Activated B cell treated with CpG ODN at 0.5 μM for 24 hours (primary cell): ENCODE data around the gene NF2. TPM values are rescaled to one million over a fixed set of nuclear protein-coding genes. Genes with fewer than 3 reads are reported as not detected.

ENCODE experiments used
- ATAC-seq: fragments of 200-7000 bp; cut with Tn5 transposase; one replicate; pipeline ENCODE4 v1.10.0; 2021; ENCODE audit warnings: low read depth, mild to moderate bottlenecking, moderate library complexity
- CTCF ChIA-PET: fragments of 350-600 bp; sonication (Branson Sonifier 250); formaldehyde crosslinking; loops from one replicate; lab custom pipeline; 2021; ENCODE audit warnings: antibody characterized with exemption; lab: Charles Lee
- POLR2A ChIA-PET: fragments of 350-600 bp; sonication (Branson Sonifier 250); formaldehyde crosslinking; loops from one replicate; lab custom pipeline; 2021; ENCODE audit warnings: antibody characterized with exemption; lab: Charles Lee
- DNase-seq: peaks from one replicate; pipeline ENCODE4 v3.0.0; 2022
- H3K27ac Mint-ChIP-seq: one replicate; pipeline ENCODE4 v1.8.0; 2020; ENCODE audit warnings: mixed read lengths
- H3K27me3 Mint-ChIP-seq: one replicate; pipeline ENCODE4 v1.8.0; 2021; ENCODE audit warnings: mixed read lengths
- H3K36me3 Mint-ChIP-seq: one replicate; pipeline ENCODE4 v1.8.0; 2021; ENCODE audit warnings: low read depth, mixed read lengths
- H3K4me1 Mint-ChIP-seq: one replicate; pipeline ENCODE4 v1.8.0; 2021; ENCODE audit warnings: mixed read lengths
- H3K4me3 Mint-ChIP-seq: one replicate; pipeline ENCODE4 v1.8.0; 2020; ENCODE audit warnings: mild to moderate bottlenecking, mixed read lengths
- H3K9me3 Mint-ChIP-seq: one replicate; pipeline ENCODE4 v1.8.0; 2020; ENCODE audit warnings: mixed read lengths
- intact Hi-C: fragments of 100-400 bp; cut with micrococcal nuclease; formaldehyde crosslinking; loops from one replicate; pipeline ENCODE4 v1.15.1; 2024
- total RNA-seq: library from RNA; stranded (reverse); gene quantifications from 2 replicates; pipeline ENCODE4 v1.2.3, GENCODE V29; 2022
- TF ChIP-seq, protein P1 (sequence below): fragments of 200-600 bp; IDR thresholded peaks from one replicate; pipeline ENCODE4 v1.8.0; 2022; ENCODE audit warnings: antibody characterized with exemption, mild to moderate bottlenecking

NF2 gene
- total RNA-seq, 1 donor from 2014 or later, result 30.3 TPM

DNA sequence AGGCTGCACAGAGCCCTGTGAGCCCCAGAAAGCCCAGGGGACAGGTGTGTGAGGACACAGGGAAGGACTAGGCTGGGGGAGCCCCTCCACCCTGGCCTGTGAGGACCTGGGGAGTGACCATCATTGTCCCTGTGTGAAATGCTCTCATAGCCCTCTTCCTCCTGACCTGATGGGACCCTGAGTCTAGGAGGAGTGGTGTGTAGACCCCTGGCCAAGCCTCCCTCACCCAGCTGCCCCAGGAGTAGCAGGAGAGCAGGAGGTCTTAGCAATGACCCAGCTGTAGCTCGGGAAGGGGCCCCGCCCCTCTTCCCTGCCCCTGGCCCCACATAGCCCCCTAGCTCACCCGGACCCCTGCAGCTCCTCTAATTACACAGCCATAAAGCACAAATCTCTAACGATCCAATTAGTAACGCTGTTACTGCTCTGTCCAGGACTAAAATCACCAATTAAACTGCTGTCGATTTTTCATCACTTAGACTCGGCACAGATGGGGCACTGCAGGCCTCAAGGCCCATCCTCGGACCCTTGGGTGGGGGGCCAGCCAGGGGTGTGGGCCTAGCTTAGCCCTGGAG lies 109.8 kb downstream of the NF2 start:
- CTCF ChIA-PET, result no interaction called here
- H3K4me3 Mint-ChIP-seq, result no peak overlapping the region
- no peak for DNase-seq
- TF ChIP-seq, protein P1, sequence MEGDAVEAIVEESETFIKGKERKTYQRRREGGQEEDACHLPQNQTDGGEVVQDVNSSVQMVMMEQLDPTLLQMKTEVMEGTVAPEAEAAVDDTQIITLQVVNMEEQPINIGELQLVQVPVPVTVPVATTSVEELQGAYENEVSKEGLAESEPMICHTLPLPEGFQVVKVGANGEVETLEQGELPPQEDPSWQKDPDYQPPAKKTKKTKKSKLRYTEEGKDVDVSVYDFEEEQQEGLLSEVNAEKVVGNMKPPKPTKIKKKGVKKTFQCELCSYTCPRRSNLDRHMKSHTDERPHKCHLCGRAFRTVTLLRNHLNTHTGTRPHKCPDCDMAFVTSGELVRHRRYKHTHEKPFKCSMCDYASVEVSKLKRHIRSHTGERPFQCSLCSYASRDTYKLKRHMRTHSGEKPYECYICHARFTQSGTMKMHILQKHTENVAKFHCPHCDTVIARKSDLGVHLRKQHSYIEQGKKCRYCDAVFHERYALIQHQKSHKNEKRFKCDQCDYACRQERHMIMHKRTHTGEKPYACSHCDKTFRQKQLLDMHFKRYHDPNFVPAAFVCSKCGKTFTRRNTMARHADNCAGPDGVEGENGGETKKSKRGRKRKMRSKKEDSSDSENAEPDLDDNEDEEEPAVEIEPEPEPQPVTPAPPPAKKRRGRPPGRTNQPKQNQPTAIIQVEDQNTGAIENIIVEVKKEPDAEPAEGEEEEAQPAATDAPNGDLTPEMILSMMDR, result no peak
- ATAC-seq, result no peak
- H3K9me3 Mint-ChIP-seq, result no peaks in the 10 kb centered on the region
- POLR2A ChIA-PET, result no interaction called here
- peaks cover 31% of the 10 kb centered on the region for H3K27me3 Mint-ChIP-seq
- no peak overlapping the region for H3K27ac Mint-ChIP-seq
- no peaks in the 10 kb centered on the region for H3K4me1 Mint-ChIP-seq
- intact Hi-C loops, result no loop called here
- H3K36me3 Mint-ChIP-seq, result no peaks in the 10 kb centered on the region

DNA sequence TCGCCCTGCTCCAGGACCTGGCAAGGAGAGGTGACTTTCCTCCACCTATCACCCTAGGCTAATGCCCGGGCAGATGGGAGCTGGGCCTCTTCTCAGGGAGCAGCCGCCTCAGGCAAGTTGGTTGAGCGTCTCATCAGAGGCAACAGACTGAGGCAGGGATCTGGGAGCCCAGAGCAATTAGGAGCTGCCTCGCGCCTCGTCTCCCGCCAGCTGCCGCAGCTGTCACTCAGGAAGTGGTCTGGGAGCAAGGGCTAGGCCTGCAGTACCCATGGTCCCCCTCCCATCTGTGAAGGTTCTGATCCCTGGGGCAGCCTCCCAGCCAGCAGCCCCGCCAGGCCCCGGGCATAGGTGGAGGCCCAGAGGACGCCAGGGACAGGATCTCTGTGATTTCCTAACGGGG lies 111.8 kb downstream of the NF2 start:
- intact Hi-C loops, result no loop called here
- no peaks in the 10 kb centered on the region for H3K36me3 Mint-ChIP-seq
- ATAC-seq, result no peak

DNA sequence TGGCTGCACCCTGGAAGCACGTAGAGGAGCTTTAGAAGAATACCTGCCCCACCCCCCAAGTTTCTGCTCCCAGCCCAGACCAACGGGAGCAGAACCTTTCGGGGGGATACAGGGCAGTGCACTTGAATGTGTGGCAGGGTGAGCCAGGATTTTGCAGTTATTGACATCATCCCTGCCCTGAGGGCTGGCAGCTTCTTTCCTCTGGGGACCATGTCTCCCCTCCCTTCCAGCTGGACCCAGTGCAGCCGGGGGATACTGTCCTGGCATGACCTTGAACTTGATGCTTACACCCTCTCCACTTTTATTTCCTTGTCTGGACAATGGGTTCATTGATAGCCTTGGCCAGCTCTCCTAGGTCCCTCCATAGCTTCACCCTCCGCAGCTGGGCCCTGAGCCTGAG lies 112.3 kb downstream of the NF2 start:
- TF ChIP-seq, protein P1, result no peak
- ATAC-seq (no peak), DNase-seq (no peak)
- intact Hi-C loops, result no loop called here
- no peak overlapping the region for H3K27ac Mint-ChIP-seq
- H3K4me3 Mint-ChIP-seq, result no peak overlapping the region
- H3K36me3 Mint-ChIP-seq, result no peaks in the 10 kb centered on the region
- peaks cover 45% of the 10 kb centered on the region for H3K27me3 Mint-ChIP-seq
- ChIA-PET POLR2A (no interaction called here), CTCF (no interaction called here)
- H3K4me1 Mint-ChIP-seq, result peaks cover 5% of the 10 kb centered on the region
- H3K9me3 Mint-ChIP-seq, result no peaks in the 10 kb centered on the region

More for the DNA sequence above, 111.8 kb downstream of the NF2 start:
- Mint-ChIP-seq H3K27me3 (peaks cover 45% of the 10 kb centered on the region), H3K27ac (no peak overlapping the region), H3K4me3 (no peak overlapping the region), H3K9me3 (no peaks in the 10 kb centered on the region), H3K4me1 (peaks cover 5% of the 10 kb centered on the region)
- CTCF ChIA-PET, result no interaction called here
- DNase-seq, result no peak
- TF ChIP-seq, protein P1, result no peak
- POLR2A ChIA-PET, result no interaction called here

DNA sequence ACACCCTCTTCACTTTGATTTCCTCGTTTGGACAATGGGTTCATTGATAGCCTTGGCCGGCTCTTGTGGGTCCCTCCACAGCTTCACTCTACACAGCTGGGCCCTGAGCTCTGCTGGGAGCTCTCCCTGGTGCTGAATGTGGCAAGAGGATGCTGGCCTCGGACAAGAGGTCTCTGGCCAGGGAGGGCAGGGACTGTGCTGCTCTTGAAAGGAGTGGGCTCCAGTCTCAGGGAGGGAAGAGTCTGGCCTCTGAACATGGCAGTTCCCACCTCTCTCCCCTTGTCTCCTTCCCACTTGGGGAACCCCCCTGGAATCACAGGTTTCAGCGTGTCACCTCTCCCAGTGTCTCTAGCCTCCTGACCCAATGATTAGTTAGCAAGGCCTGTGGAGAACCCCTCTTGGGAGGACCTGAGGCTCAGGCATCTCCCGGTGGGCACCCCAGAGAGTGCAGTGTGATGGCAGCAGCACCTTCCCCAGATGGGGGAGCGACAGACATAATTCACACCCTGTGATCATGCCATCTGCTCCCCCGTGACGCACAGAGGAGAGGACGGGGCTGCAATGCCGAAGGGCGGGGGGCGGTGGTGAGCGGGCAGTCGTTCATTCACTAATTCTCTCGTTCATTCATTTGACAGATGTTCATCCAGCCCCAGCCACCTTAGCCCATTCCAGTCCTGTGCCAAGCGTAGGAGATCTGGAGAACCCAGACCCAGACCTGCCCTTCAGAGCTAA lies 113.5 kb downstream of the NF2 start:
- H3K4me3 Mint-ChIP-seq, result no peak overlapping the region

DNA sequence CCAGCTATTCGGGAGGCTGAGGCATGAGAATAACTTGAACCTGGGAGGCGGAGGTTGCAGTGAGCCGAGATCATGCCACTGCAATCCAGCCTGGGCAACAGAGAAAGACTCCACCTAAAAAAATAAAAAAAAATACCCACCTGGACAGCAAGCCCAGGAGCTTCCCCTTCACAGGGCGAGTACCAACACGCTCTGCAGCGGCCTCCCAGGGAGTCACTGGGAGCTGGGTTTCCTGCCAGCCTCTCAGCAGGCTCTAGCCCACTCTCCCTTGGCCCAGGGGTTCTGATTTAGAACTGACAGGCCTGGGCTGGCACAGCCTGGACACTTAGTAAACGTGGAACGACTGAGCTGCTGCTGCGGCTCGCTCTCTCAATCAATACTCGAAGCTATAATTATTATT lies 114.4 kb downstream of the NF2 start:
- intact Hi-C loops, result no loop called here
- Mint-ChIP-seq H3K9me3 (no peaks in the 10 kb centered on the region), H3K27me3 (peaks cover 46% of the 10 kb centered on the region), H3K4me1 (peaks cover 7% of the 10 kb centered on the region), H3K27ac (no peak overlapping the region), H3K4me3 (no peak overlapping the region), H3K36me3 (no peaks in the 10 kb centered on the region)
- CTCF ChIA-PET, result interaction anchor here (1.6 kb wide), 1 partner anchor 287 kb away, joined by 3 read pairs; no protein-coding TSS in a partner anchor
- DNase-seq (no peak), ATAC-seq (no peak)
- POLR2A ChIA-PET, result no interaction called here
- TF ChIP-seq, protein P1, result no peak

More for the DNA sequence above, 113.5 kb downstream of the NF2 start:
- ChIA-PET CTCF (interaction anchor here (1.6 kb wide), 1 partner anchor 288 kb away, joined by 3 read pairs; no protein-coding TSS in a partner anchor), POLR2A (no interaction called here)
- TF ChIP-seq, protein P1, result no peak
- no peaks in the 10 kb centered on the region for H3K36me3 Mint-ChIP-seq
- H3K27me3 Mint-ChIP-seq, result peaks cover 48% of the 10 kb centered on the region
- intact Hi-C loops, result no loop called here
- ATAC-seq (no peak), DNase-seq (no peak)
- H3K27ac Mint-ChIP-seq, result no peak overlapping the region
- H3K9me3 Mint-ChIP-seq, result no peaks in the 10 kb centered on the region
- peaks cover 7% of the 10 kb centered on the region for H3K4me1 Mint-ChIP-seq
